Spinal cord (tissue), 10 donors: Measurements from ENCODE around the gene ZNF536. TPM values are rescaled to one million over a fixed set of nuclear protein-coding genes. Genes with fewer than 3 reads are reported as not detected.

Experiments
- DNase-seq, 6 donors: peaks; one replicate each; pipeline versions ENCODE4 v3.0.0 to v3.0.0-alpha.2; 2013 to 2015; ENCODE audit warnings: low spot score in 6 of 6, low read depth in 4 of 6
- H3K27ac ChIP-seq: one replicate; pipeline ENCODE4 v1.5.1; 2013; ENCODE audit warnings: low read depth, low read length, control low read depth
- H3K27me3 ChIP-seq: one replicate; pipeline ENCODE4 v1.6.1; 2013; ENCODE audit warnings: low read length; ENCODE audit not compliant: control insufficient read depth, insufficient read depth
- H3K36me3 ChIP-seq: one replicate; pipeline ENCODE4 v1.6.1; 2013; ENCODE audit warnings: low read length; ENCODE audit not compliant: control insufficient read depth, insufficient read depth
- H3K4me1 ChIP-seq: one replicate; pipeline ENCODE4 v1.6.1; 2013; ENCODE audit warnings: low read length; ENCODE audit not compliant: control insufficient read depth, insufficient read depth
- H3K4me3 ChIP-seq: one replicate; pipeline ENCODE4 v1.5.1; 2013; ENCODE audit warnings: low read depth, low read length, control low read depth
- H3K9me3 ChIP-seq: one replicate; pipeline ENCODE4 v1.6.1; 2013; ENCODE audit warnings: low read length; ENCODE audit not compliant: control insufficient read depth, insufficient read depth
- WGBS: methylation state at CpG from one replicate; pipeline ENCODE4 v1.1.5; 2013; ENCODE audit warnings: missing lambda C conversion rate; ENCODE audit not compliant: insufficient coverage; 5-methylcytosine and 5-hydroxymethylcytosine counted together
- polyA plus RNA-seq, 2 donors: library from polyadenylated mRNA; unstranded; fragments of 120-200 nt; gene quantifications; one replicate each; pipeline ENCODE4 v1.2.1, GENCODE V29; 2013; ENCODE audit not compliant: insufficient read length in 2 of 2
- total RNA-seq, 2 donors: library from RNA; depleted of rRNA in 1 of 2; stranded (reverse); fragments of 120-200 nt in 1 of 2; fragments of >200 nt in 1 of 2; gene quantifications; one replicate each; pipeline versions ENCODE4 v1.2.3 to v1.2.4, GENCODE V29; 2013 to 2014
- donor health status: healthy.

ZNF536 gene
- total and polyA plus RNA-seq, 4 donors: 26.2 to 41.1 (median 28.9) TPM

DNA sequence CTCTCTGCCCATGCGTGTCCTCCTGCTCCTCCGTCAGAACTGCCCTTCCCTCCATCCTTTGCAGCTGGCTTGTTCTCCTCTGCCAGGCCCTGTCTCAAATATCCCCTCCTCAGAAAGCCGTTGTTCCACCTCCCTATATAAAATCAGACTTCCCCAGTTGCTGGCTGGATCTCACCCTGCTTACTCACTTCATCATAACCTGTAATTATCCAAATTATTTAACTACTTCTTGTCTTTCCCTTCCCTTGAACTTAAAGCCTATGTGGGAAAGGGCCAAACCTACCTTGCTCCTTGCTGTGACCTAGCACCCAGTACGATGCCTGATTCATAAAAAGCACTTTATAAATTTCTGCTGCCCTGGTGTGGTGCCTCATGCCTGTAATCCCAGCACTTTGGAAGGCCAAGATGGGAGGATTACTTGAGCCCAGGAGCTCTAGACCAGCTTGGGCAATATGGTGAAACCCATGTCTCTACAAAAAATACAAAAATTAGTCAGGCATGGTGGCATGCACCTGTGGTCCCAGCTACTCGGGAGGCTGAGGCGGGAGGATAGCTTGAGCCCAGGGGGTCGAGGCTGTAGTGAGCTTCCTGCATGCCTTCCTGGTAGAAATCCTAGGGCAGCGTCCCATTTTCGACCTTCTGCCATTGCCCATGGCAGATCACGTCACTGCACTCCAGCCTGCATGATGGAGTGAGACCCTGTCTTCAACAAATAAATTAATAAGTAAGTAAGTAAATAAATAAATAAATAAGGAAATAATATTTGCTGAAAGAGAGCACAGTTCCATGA lies 39.5 kb upstream of the ZNF536 start:
- no peak for DNase-seq
- Histone ChIP-seq H3K4me3 (no peak overlapping the region), H3K9me3 (no peaks in the 10 kb centered on the region), H3K27ac (no peak overlapping the region), H3K27me3 (no peaks in the 10 kb centered on the region), H3K36me3 (no peaks in the 10 kb centered on the region), H3K4me1 (no peaks in the 10 kb centered on the region)
- 91% methylated on average over 6 of the region's 10 CpGs for WGBS

DNA sequence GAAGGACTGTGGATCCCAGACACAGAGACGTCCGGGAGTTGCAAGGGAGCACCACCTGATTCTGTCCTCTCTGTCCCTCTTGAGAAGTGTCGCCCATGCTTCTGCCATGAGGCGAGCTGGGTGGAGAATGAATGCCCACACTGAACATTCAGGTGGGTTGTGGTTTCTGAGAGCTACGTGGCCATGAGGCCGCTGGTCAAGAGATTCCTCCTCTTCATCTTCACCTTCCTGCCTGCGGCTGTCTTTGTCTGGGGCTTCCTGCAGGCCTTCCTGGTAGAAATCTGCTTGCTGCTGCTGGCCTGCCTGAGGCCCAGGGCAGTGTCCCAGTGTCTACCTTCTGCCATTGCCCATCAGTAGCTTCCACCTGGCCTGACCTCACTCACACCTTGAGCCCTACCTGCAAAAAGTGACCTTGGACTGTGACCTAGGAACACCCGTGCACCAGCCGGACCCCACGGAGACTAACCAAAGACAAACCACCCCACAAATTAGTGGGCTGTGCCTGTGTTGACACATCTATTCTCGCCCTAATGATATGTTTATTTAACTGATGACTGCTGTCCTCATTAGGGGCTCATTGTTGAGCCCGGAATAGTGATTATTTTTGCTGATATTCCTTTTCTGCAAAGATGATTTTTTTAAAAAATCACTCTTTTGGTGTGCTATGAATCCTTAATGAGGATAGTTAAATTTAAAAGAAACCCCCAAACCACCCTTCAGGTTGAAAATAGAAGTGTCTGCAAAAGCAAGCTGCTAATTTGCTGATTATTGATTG lies 38.7 kb upstream of the ZNF536 start:
- H3K27ac ChIP-seq: no peak overlapping the region
- DNase-seq: no peak
- no peak overlapping the region for H3K4me3 ChIP-seq
- no peaks in the 10 kb centered on the region for H3K27me3 ChIP-seq
- no peaks in the 10 kb centered on the region for H3K9me3 ChIP-seq
- no peaks in the 10 kb centered on the region for H3K4me1 ChIP-seq
- H3K36me3 ChIP-seq: no peaks in the 10 kb centered on the region
- WGBS: 89% methylated on average over 8 of the region's 12 CpGs

DNA sequence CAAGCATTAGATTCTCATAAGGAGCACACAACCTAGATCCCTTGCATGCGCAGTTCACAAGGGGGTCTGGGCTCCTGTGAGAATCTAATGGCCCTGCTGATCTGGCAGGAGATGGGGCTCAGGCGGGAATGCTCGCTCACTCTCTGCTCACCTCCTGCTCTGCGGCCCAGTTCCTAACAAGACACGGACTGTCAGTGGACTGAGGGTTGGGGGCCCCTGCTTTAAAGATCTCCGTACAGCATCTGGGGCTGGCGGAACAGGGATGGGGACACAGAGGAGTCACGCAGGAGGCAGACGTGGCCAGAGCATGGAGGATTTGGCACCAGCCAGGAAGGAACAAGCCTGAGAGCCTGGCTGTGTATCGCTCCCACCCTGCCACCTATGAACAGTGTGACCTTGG lies 37.3 kb upstream of the ZNF536 start:
- H3K36me3 ChIP-seq: no peaks in the 10 kb centered on the region
- no peaks in the 10 kb centered on the region for H3K9me3 ChIP-seq
- peaks cover 12% of the 10 kb centered on the region for H3K4me1 ChIP-seq
- no peak overlapping the region for H3K27ac ChIP-seq
- H3K4me3 ChIP-seq: no peak overlapping the region
- WGBS: 89% methylated on average over 10 of the region's 10 CpGs
- no peak for DNase-seq
- H3K27me3 ChIP-seq: no peaks in the 10 kb centered on the region

DNA sequence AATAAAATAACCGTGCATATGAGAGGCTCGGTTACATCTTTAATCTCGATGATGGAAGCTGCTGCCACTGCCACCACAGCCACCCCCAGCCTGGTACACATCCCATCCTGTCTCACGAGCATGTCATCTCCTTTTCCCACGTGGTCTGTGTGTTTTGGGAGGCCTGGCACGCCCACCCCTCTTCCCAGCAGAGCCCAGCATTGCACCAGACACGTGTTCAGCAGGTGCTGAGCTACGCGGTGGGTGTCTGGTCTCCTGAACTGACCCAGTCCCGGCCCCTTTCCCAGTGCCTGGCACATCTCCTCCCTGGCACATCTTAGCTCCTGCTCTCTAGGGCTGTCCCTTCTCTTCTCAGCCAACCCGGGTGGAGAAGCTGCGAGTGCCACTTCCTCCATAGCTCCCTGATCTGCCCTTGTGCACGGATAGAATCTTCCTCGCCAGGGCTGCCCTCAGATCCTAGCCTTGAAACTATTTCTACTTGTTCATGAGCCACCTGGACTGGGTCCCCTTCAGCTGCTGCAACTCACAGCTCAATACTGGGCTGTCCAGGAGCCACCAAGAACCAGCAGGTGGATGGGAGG lies 36.8 kb upstream of the ZNF536 start:
- H3K4me3 ChIP-seq: no peak overlapping the region
- no peaks in the 10 kb centered on the region for H3K27me3 ChIP-seq
- no peaks in the 10 kb centered on the region for H3K9me3 ChIP-seq
- DNase-seq: no peak
- peaks cover 17% of the 10 kb centered on the region for H3K4me1 ChIP-seq
- H3K27ac ChIP-seq: no peak overlapping the region
- WGBS: 85% methylated on average over 11 of the region's 14 CpGs
- no peaks in the 10 kb centered on the region for H3K36me3 ChIP-seq

- 90% methylated on average over 6 of the region's 6 CpGs for WGBS
- Histone ChIP-seq H3K9me3 (no peaks in the 10 kb centered on the region), H3K36me3 (no peaks in the 10 kb centered on the region), H3K4me1 (peaks cover 19% of the 10 kb centered on the region), H3K4me3 (no peak overlapping the region), H3K27ac (no peak overlapping the region), H3K27me3 (no peaks in the 10 kb centered on the region)
- no peak for DNase-seq
Measured at GRCh38 chr19:30336290-30336689, 35.9 kb upstream of the ZNF536 start.

- peaks cover 22% of the 10 kb centered on the region for H3K4me1 ChIP-seq
- H3K9me3 ChIP-seq: no peaks in the 10 kb centered on the region
- no peaks in the 10 kb centered on the region for H3K36me3 ChIP-seq
- no peaks in the 10 kb centered on the region for H3K27me3 ChIP-seq
- WGBS: 98% methylated on average over 3 of the region's 3 CpGs
- DNase-seq: no peak
- no peak overlapping the region for H3K4me3 ChIP-seq
- H3K27ac ChIP-seq: no peak overlapping the region
Measured at GRCh38 chr19:30338041-30338456, 34.1 kb upstream of the ZNF536 start.

DNA sequence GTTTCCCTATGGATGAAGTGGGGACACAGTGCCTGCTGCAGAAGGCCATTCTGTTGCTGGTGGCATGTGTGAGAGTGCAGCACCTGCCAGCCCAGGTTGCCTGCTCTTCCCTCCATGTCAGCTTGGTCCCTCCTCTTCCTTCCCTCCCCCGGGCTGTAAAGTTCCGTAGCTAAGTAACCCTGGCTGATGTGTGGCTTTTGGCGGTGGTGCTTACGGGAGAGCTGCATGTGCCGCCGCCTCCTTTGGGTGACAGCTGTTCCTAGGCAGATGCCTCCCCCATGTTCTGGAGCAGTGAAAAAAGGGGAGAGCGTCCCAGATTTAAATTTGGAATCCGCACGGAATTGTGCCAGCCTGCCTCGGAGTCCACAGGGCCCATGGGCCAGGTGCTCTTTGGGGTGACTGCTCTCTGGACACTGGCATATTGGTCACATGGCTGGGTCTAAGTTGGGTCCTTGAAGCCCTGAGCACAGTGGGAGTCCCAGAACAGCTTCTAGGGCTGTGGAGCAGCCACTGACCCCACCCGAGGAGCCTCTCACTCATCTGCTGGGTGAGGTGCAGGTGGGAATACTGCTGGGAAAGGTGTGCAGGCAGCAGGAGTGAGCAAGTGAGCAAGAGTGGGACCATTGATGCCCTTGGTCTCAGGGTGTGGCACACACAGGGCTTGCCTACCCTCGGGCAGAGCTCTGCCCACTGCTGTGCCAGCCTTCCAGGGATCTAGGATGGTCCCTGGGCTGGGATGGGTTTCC lies 33.1 kb upstream of the ZNF536 start:
- Histone ChIP-seq H3K4me1 (peaks cover 22% of the 10 kb centered on the region), H3K9me3 (no peaks in the 10 kb centered on the region), H3K27ac (no peak overlapping the region), H3K27me3 (no peaks in the 10 kb centered on the region), H3K4me3 (no peak overlapping the region), H3K36me3 (no peaks in the 10 kb centered on the region)
- no peak for DNase-seq
- 87% methylated on average over 6 of the region's 12 CpGs for WGBS

- Histone ChIP-seq H3K27me3 (no peaks in the 10 kb centered on the region), H3K9me3 (no peaks in the 10 kb centered on the region), H3K36me3 (no peaks in the 10 kb centered on the region), H3K27ac (peak overlapping the region; percentile 64), H3K4me1 (peaks cover 22% of the 10 kb centered on the region), H3K4me3 (no peak overlapping the region)
- 80% methylated on average over 12 of the region's 14 CpGs for WGBS
- DNase-seq: no peak
Measured at GRCh38 chr19:30339624-30340525, 32.3 kb upstream of the ZNF536 start.
